ENCODE measurements around the gene FAM13A. TPM values are rescaled to one million over a fixed set of nuclear protein-coding genes. Genes with fewer than 3 reads are reported as not detected.
A peak's percentile ranks its signal among the peaks of the same experiment; 100 is the strongest.

Gene FAM13A
- total and polyA plus RNA-seq, 2 of the 4 experiments (the other 2 are of a cell fraction): 13.1 to 22.0 TPM

GRCh38 chr4:88702782-88703181 lies 354.2 kb downstream of the FAM13A start:
- Histone ChIP-seq H3K36me3 (ENCODE audit: control insufficient read depth, insufficient read depth, low read length) (no peaks in the 10 kb centered on the region; the same call in 1 of the 2 replicates), H2AK9ac (replicated peaks; ENCODE audit: low read depth, low read length, poor library complexity) (no peak overlapping the region), H3K27ac (ENCODE audit: insufficient read depth, low read length) (no peak overlapping the region), H2BK20ac (ENCODE audit: low read depth, low read length) (no peak overlapping the region), H3K4me3 (ENCODE audit: insufficient read depth, low read depth, low read length) (no peak overlapping the region), H2BK120ac (ENCODE audit: low read depth, low read length) (no peak overlapping the region), H2AFZ (replicated peaks; ENCODE audit: low read length, poor library complexity) (no peak overlapping the region), H3K23ac (ENCODE audit: low read depth, low read length) (no peak overlapping the region), H3K4me2 (ENCODE audit: low read depth, low read length) (no peak overlapping the region), H3K18ac (ENCODE audit: low read depth, low read length) (no peak overlapping the region), H3K9me3 (ENCODE audit: control insufficient read depth, insufficient read depth, low read length) (no peaks in the 10 kb centered on the region), H2BK5ac (ENCODE audit: low read depth, low read length, poor library complexity, severe bottlenecking) (no peak overlapping the region), H2AK5ac (ENCODE audit: low read depth, low read length) (no peak overlapping the region), H3K4me1 (ENCODE audit: control insufficient read depth, insufficient read depth, low read length) (peaks cover 10% of the 10 kb centered on the region), H2BK15ac (ENCODE audit: low read depth, low read length) (no peak overlapping the region), H3K9ac (ENCODE audit: low read depth, low read length) (no peak overlapping the region), H3K79me1 (ENCODE audit: low read depth in 1 of 2, low read length in 2 of 2) (no peaks in the 10 kb centered on the region), H4K8ac (ENCODE audit: low read depth in 2 of 2, low read length in 2 of 2) (no peak overlapping the region), H4K5ac (ENCODE audit: low read depth, low read length) (no peak overlapping the region), H3K4ac (ENCODE audit: low read depth, low read length) (no peak overlapping the region), H4K20me1 (ENCODE audit: insufficient read depth, low read length) (no peaks in the 10 kb centered on the region), H3K27me3 (ENCODE audit: control insufficient read depth, insufficient read depth, low read length) (no peaks in the 10 kb centered on the region), H3K9me1 (ENCODE audit: insufficient read depth, low read length) (peaks cover 4% of the 10 kb centered on the region; the same call in 1 of the 2 replicates), H3K14ac (replicated peaks; ENCODE audit: low read depth, low read length) (no peak overlapping the region), H4K91ac (ENCODE audit: insufficient read depth, low read depth, low read length) (no peak overlapping the region), H3K56ac (ENCODE audit: extremely low read depth, insufficient read depth, low read length) (no peak overlapping the region)
- ATAC-seq (ENCODE audit: low read depth) (no peak), DNase-seq (peak; percentile 23)
- dilution Hi-C loops (cut with HindIII; ENCODE audit: low sequenced_read_pairs, unreplicated experiment): no loop called here
- BruUV-seq (replicated peaks): no TSS peak
- CTCF ChIA-PET: interaction anchor here (1.1 kb wide), 1 partner anchor 347 kb away, joined by 5 read pairs; no protein-coding TSS in a partner anchor
- intact Hi-C loops (cut with micrococcal nuclease): no loop called here
- TF ChIP-seq MAFK (IDR thresholded peaks at IDR 0.05; ENCODE audit: low read depth, low read length): no peak
- TF ChIP-seq RAD21 (IDR thresholded peaks at IDR 0.05; ENCODE audit: low read length): no peak
- no peak for TF ChIP-seq RFX5 (IDR thresholded peaks at IDR 0.05; ENCODE audit: low read depth, low read length)
- TF ChIP-seq CEBPB (IDR thresholded peaks at IDR 0.05; ENCODE audit: low read depth, low read length): no peak
- no peak for TF ChIP-seq POLR2A (IDR thresholded peaks at IDR 0.05; ENCODE audit: low read depth, low read length)
- TF ChIP-seq MAZ (IDR thresholded peaks at IDR 0.05; ENCODE audit: borderline replicate concordance, low read depth, low read length): no peak
- TF ChIP-seq MXI1 (IDR thresholded peaks at IDR 0.05; ENCODE audit: borderline replicate concordance, low read depth, low read length): no peak
- TF ChIP-seq NFE2L2 (IDR thresholded peaks at IDR 0.05; ENCODE audit: low read depth, low read length): no peak
- TF ChIP-seq, protein P1, sequence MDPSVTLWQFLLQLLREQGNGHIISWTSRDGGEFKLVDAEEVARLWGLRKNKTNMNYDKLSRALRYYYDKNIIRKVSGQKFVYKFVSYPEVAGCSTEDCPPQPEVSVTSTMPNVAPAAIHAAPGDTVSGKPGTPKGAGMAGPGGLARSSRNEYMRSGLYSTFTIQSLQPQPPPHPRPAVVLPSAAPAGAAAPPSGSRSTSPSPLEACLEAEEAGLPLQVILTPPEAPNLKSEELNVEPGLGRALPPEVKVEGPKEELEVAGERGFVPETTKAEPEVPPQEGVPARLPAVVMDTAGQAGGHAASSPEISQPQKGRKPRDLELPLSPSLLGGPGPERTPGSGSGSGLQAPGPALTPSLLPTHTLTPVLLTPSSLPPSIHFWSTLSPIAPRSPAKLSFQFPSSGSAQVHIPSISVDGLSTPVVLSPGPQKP (IDR thresholded peaks at IDR 0.05; ENCODE audit: borderline replicate concordance, low read depth, low read length): no peak
- no peak for TF ChIP-seq CHD1 (IDR thresholded peaks at IDR 0.05; ENCODE audit: low read depth, low read length)
- no peak for TF ChIP-seq USF2 (IDR thresholded peaks at IDR 0.05; ENCODE audit: low read depth, low read length)
- TF ChIP-seq RCOR1 (IDR thresholded peaks at IDR 0.05; ENCODE audit: insufficient replicate concordance, low read length): no peak
- no peak for TF ChIP-seq SMC3 (IDR thresholded peaks at IDR 0.05; ENCODE audit: low read depth, low read length)
- TF ChIP-seq BHLHE40 (IDR thresholded peaks at IDR 0.05; ENCODE audit: low read depth, low read length): no peak
- POLR2A ChIA-PET (ENCODE audit: unreplicated experiment): no interaction called here
- 0% methylated on average over 1 of the region's 2 CpGs; no CpG with 5 or more reads in 1 of the 2 experiments for WGBS, 2 experiments (ENCODE audit: extremely low coverage in 2 of 2, insufficient read length in 1 of 2)
- in situ Hi-C loops (cut with MboI; ENCODE audit: low sequenced_read_pairs): no loop called here

Measured in IMR-90 (cell line).